ENCODE results near the gene GLG1. TPM values are rescaled to one million over a fixed set of nuclear protein-coding genes. Genes with fewer than 3 reads are reported as not detected.

Gene GLG1
- polyA plus RNA-seq, 2 of the 4 experiments (the other 2 are of a cell fraction): 51.9 to 90.6 TPM

DNA sequence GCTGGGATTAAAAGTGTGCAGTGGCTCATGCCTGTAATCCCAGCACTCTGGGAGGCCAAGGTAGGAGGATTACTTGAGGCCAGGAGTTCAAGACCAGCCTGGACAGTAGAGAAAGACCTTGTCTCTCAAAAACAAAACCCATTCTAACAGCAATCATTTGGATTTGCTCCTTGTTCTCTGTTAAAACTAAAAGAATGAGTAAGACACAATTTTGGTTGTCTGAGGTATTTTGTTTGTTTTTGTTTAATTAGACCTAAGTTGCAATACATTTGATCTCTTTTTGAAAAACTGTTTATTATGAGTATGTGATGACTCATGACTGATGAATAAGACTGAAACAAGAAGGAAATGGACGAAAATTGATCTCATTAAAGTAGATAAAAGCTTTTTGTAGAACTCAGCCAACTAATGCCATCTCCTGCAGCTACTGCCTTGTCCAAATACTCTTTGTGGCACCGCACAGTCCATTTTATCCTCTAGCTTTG lies 29.0 kb downstream of the GLG1 start:
- Histone ChIP-seq H3K4me3 (no peak overlapping the region), H3K27ac (peak overlapping the region in 1 of 2 experiments; percentile 27; a peak in 1 of 6 replicates), H3K4me1 (peaks cover 20% of the 10 kb centered on the region), H3K4me2 (peak overlapping the region; percentile 58), H3K9me3 (no peaks in the 10 kb centered on the region)
- ChIA-PET POLR2A (interaction anchor here (1.0 kb wide), 1 partner anchor 29 kb away, joined by 4 read pairs; the partner anchor contains the start of gene GLG1), CTCF (no interaction called here)
- ATAC-seq (no peak), FAIRE-seq (no peak), DNase-seq (ENCODE audit: low read depth in 1 of 2, low spot score in 1 of 2) (no peak)
- no peak for TF ChIP-seq POLR2A (IDR thresholded peaks at IDR 0.05; ENCODE audit: low read length)
- TF ChIP-seq CHD4 (IDR thresholded peaks at IDR 0.05; ENCODE audit: borderline replicate concordance): no peak
- TF ChIP-seq FOSL2 (IDR thresholded peaks at IDR 0.05): no peak; the same call in 1 of the 2 replicates
- peak; percentile 83 for TF ChIP-seq FOSL2 (CRISPR knock-in tag; IDR thresholded peaks at IDR 0.05)
- TF ChIP-seq MAZ (IDR thresholded peaks at IDR 0.05; ENCODE audit: borderline replicate concordance, low read depth, low read length): no peak
- 0 out of 2 replicates have a peak, but pooled peaks have one; percentile 37 for TF ChIP-seq JUNB (IDR thresholded peaks at IDR 0.05)
- TF ChIP-seq CBX2 (IDR thresholded peaks at IDR 0.05; ENCODE audit: borderline replicate concordance, low read depth): no peak
- WGBS (ENCODE audit: missing lambda C conversion rate): 31% methylated on average over 2 of the region's 2 CpGs

DNA sequence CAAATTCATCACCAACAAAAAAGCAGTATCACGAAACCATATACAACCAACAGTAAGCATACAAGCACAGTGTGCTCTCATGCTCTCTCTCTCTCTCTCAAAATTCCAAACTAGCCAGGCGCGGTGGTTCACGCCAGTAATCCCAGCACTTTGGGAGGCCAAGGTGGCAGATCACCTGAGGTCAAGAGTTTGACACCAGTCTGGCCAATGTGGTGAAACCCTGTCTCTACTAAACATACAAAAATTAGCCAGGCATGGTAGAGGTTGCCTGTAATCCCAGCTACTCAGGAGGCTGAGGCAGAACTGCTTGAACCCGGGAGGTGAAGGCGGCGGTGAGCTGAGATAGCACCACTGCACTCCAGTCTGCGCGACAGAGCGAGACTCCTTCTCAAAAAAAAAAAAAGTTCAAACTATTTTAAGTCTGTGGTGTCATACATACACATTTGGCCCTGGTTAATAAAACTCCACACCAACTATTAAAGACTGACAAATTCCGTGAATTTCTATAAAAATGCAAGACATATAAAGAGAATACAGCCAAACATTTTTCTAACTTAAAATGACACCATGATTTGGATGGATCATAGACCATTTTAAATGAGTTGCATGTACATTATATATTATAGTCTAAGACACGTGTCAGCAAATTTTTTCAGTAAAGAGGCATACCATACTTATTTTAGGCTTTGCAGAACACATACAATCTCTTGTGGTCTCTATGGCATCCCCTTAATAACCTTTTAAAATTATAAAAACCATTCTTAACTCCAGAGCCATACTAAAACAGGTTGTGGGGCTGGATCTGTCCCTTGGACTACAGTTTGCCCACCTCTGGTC lies 30.9 kb downstream of the GLG1 start:
- no peak for FAIRE-seq
- Histone ChIP-seq H3K9me3 (no peaks in the 10 kb centered on the region), H3K27ac (no peak overlapping the region), H3K4me2 (no peak overlapping the region), H3K4me1 (peaks cover 19% of the 10 kb centered on the region), H3K4me3 (no peak overlapping the region)
- ChIA-PET POLR2A (no interaction called here), CTCF (no interaction called here)
- TF ChIP-seq NPAS2 (CRISPR knock-in tag; IDR thresholded peaks at IDR 0.05; ENCODE audit: borderline replicate concordance): no peak
- TF ChIP-seq GATA3 (IDR thresholded peaks at IDR 0.05; ENCODE audit: borderline replicate concordance): no peak
- TF ChIP-seq HOXB5 (CRISPR knock-in tag; IDR thresholded peaks at IDR 0.05): no peak
- peak; percentile 62 for TF ChIP-seq MAFK (IDR thresholded peaks at IDR 0.05; ENCODE audit: partially characterized antibody)
- TF ChIP-seq HEYL (CRISPR knock-in tag; IDR thresholded peaks at IDR 0.05): no peak
- no peak for TF ChIP-seq SREBF2 (IDR thresholded peaks at IDR 0.05)
- TF ChIP-seq, protein P1, sequence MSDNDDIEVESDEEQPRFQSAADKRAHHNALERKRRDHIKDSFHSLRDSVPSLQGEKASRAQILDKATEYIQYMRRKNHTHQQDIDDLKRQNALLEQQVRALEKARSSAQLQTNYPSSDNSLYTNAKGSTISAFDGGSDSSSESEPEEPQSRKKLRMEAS (IDR thresholded peaks at IDR 0.05): no peak
- 89% methylated on average over 12 of the region's 12 CpGs for WGBS (ENCODE audit: missing lambda C conversion rate)
- ATAC-seq: no peak
- DNase-seq (ENCODE audit: low read depth in 1 of 2, low spot score in 1 of 2): no peak

DNA sequence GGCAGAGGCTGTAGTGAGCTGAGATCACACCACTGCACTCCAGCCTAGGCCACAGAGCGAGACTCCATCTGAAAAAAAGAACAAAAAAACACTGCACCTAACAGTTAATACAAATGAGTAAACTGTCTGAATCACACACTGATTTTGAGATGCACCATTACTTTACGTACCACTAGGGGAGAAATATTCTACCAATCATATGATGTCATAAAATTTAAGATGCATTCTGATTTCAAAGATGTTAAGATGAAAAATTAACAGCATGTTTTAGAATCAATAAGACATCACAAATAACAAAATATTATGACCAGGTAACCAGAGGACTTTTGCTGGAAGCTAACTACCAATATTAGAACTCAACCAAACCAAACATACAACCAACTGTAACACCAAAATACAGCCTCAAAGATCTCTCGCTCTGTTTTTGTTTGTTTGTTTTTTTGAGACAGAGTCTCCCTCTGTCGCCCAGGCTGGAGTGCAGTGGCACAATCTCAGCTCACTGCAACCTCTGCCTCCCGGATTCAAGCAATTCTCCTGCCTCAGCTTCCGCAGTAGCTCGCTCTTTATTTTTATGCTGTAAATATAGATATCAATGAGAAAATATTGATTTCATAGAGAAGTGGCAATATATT lies 31.6 kb downstream of the GLG1 start:
- Histone ChIP-seq H3K9me3 (no peaks in the 10 kb centered on the region), H3K4me1 (peaks cover 24% of the 10 kb centered on the region), H3K27ac (no peak overlapping the region), H3K4me3 (no peak overlapping the region), H3K4me2 (no peak overlapping the region)
- POLR2A ChIA-PET: no interaction called here
- TF ChIP-seq HOXB13 (CRISPR knock-in tag; IDR thresholded peaks at IDR 0.05; ENCODE audit: low read depth) (no peak), HOXA7 (CRISPR knock-in tag; IDR thresholded peaks at IDR 0.05) (no peak), POLR2AphosphoS2 (conservative IDR thresholded peaks at IDR 0.05; ENCODE audit: low read length) (no peak), FOSL2 (IDR thresholded peaks at IDR 0.05) (no peak), FOSL2 (CRISPR knock-in tag; IDR thresholded peaks at IDR 0.05) (no peak), NR3C1 (IDR thresholded peaks at IDR 0.05) (no peak), ESRRA (IDR thresholded peaks at IDR 0.05; ENCODE audit: borderline replicate concordance, low read length) (no peak), KDM1A (IDR thresholded peaks at IDR 0.05; ENCODE audit: low read depth) (no peak), EHF (CRISPR knock-in tag; IDR thresholded peaks at IDR 0.05) (no peak), NFE2L2 (conservative IDR thresholded peaks at IDR 0.05; ENCODE audit: low read length) (no peak), SMC3 (IDR thresholded peaks at IDR 0.05) (no peak), MAFK (IDR thresholded peaks at IDR 0.05; ENCODE audit: partially characterized antibody) (no peak)
- TF ChIP-seq, protein P2, sequence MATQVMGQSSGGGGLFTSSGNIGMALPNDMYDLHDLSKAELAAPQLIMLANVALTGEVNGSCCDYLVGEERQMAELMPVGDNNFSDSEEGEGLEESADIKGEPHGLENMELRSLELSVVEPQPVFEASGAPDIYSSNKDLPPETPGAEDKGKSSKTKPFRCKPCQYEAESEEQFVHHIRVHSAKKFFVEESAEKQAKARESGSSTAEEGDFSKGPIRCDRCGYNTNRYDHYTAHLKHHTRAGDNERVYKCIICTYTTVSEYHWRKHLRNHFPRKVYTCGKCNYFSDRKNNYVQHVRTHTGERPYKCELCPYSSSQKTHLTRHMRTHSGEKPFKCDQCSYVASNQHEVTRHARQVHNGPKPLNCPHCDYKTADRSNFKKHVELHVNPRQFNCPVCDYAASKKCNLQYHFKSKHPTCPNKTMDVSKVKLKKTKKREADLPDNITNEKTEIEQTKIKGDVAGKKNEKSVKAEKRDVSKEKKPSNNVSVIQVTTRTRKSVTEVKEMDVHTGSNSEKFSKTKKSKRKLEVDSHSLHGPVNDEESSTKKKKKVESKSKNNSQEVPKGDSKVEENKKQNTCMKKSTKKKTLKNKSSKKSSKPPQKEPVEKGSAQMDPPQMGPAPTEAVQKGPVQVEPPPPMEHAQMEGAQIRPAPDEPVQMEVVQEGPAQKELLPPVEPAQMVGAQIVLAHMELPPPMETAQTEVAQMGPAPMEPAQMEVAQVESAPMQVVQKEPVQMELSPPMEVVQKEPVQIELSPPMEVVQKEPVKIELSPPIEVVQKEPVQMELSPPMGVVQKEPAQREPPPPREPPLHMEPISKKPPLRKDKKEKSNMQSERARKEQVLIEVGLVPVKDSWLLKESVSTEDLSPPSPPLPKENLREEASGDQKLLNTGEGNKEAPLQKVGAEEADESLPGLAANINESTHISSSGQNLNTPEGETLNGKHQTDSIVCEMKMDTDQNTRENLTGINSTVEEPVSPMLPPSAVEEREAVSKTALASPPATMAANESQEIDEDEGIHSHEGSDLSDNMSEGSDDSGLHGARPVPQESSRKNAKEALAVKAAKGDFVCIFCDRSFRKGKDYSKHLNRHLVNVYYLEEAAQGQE (IDR thresholded peaks at IDR 0.05): no peak
- TF ChIP-seq, protein P3, sequence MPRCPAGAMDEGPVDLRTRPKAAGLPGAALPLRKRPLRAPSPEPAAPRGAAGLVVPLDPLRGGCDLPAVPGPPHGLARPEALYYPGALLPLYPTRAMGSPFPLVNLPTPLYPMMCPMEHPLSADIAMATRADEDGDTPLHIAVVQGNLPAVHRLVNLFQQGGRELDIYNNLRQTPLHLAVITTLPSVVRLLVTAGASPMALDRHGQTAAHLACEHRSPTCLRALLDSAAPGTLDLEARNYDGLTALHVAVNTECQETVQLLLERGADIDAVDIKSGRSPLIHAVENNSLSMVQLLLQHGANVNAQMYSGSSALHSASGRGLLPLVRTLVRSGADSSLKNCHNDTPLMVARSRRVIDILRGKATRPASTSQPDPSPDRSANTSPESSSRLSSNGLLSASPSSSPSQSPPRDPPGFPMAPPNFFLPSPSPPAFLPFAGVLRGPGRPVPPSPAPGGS (IDR thresholded peaks at IDR 0.05): no peak
- 88% methylated on average over 7 of the region's 7 CpGs for WGBS (ENCODE audit: missing lambda C conversion rate)
- CTCF ChIA-PET: no interaction called here
- no peak for DNase-seq (ENCODE audit: low read depth in 1 of 2, low spot score in 1 of 2)
- FAIRE-seq: no peak
- peak in 1 of 2 experiments; percentile 45; a peak in 1 of 6 replicates for ATAC-seq

Measured in A549 (cell line).